K562 (cell line): ENCODE measurements around the gene FEN1. TPM values are rescaled to one million over a fixed set of nuclear protein-coding genes. Genes with fewer than 3 reads are reported as not detected.

ENCODE experiments used
- HMG20A ChIP-seq: fragments of 450-650 bp; formaldehyde crosslinking; conservative IDR thresholded peaks from 2 replicates; pipeline ENCODE4 v1.4.0; 2020; ENCODE audit warnings: mild to moderate bottlenecking, mixed read lengths
- KDM2B ChIP-seq: fragments of 250-450 bp; sonication (Bioruptor Pico); IDR thresholded peaks from 2 replicates; pipeline ENCODE4 v1.8.0; 2021; ENCODE audit warnings: mild to moderate bottlenecking, moderate library complexity
- MEF2A ChIP-seq: IDR thresholded peaks from 2 replicates; pipeline ENCODE4 v1.6.1; 2011; ENCODE audit warnings: low read depth, mild to moderate bottlenecking, low read length, moderate library complexity; ENCODE audit not compliant: control insufficient read depth
- NFYB ChIP-seq: IDR thresholded peaks from 2 replicates; pipeline ENCODE4 v1.6.1; 2011; ENCODE audit warnings: mild to moderate bottlenecking, moderate library complexity; ENCODE audit not compliant: insufficient read length; ENCODE audit errors: extremely low read depth
- TSC22D4 ChIP-seq: fragments of 450-650 bp; IDR thresholded peaks from 2 replicates; pipeline ENCODE4 v1.6.1; 2016; ENCODE audit warnings: missing genetic modification characterization, missing biosample characterization, control low read depth
- ZNF140 ChIP-seq: fragments of 250-450 bp; sonication (Bioruptor Pico); IDR thresholded peaks from 2 replicates; pipeline ENCODE4 v1.8.0; 2021; ENCODE audit warnings: moderate library complexity, mild to moderate bottlenecking, inconsistent platforms
- ZNF583 ChIP-seq: fragments of 250-450 bp; sonication (Bioruptor Pico); IDR thresholded peaks from 2 replicates; pipeline ENCODE4 v1.4.0; 2020
- polyA plus RNA-seq, 8 experiments: library from polyadenylated mRNA; depleted of rRNA in 4 of 8; stranded (reverse) in 5 of 8; unstranded in 3 of 8; fragments of >200 nt; fragmentation: Nextera tagmentation in 2 of 8; fragmentation: Illumina TruSeq in 1 of 8; extraction: Ambion mirVana in 2 of 8; extraction: Trizol in 1 of 8; gene quantifications; 2 replicates each; pipeline versions ENCODE4 v1.2.1 to v1.2.3, GENCODE V29; 2011 to 2014; ENCODE audit warnings: inconsistent platforms in 1 of 8, missing spikeins in 1 of 8
- total RNA-seq, 7 experiments: library from RNA; depleted of rRNA in 6 of 7; stranded (reverse); fragments of >200 nt in 6 of 7; fragmentation: Illumina TruSeq in 2 of 7; extraction: Trizol in 2 of 7; gene quantifications; 2 replicates each; pipeline versions ENCODE4 v1.2.1 to v1.2.3, GENCODE V29; 2011 to 2021; ENCODE audit warnings: low replicate concordance in 1 of 7
- TF ChIP-seq, protein P1 (sequence below): sonication (generic); formaldehyde crosslinking; IDR thresholded peaks from 2 replicates; pipeline ENCODE4 v1.9.0; 2022; ENCODE audit warnings: mild to moderate bottlenecking, missing genetic modification reagents
- TF ChIP-seq, protein P2 (sequence below): fragments of 450-650 bp; IDR thresholded peaks from 2 replicates; pipeline ENCODE4 v1.6.1; 2016; ENCODE audit warnings: mild to moderate bottlenecking, moderate library complexity
- TF ChIP-seq, protein P3 (sequence below): fragments of 450-650 bp; formaldehyde crosslinking; IDR thresholded peaks from 2 replicates; pipeline ENCODE4 v1.4.0; 2020; ENCODE audit warnings: mild to moderate bottlenecking, moderate library complexity

The FEN1 gene
- total and polyA plus RNA-seq, 9 of the 15 experiments (the other 6 are each of a cell fraction or from before 2014, with no cell fraction given): 58.1 to 156 (median 137) TPM

DNA sequence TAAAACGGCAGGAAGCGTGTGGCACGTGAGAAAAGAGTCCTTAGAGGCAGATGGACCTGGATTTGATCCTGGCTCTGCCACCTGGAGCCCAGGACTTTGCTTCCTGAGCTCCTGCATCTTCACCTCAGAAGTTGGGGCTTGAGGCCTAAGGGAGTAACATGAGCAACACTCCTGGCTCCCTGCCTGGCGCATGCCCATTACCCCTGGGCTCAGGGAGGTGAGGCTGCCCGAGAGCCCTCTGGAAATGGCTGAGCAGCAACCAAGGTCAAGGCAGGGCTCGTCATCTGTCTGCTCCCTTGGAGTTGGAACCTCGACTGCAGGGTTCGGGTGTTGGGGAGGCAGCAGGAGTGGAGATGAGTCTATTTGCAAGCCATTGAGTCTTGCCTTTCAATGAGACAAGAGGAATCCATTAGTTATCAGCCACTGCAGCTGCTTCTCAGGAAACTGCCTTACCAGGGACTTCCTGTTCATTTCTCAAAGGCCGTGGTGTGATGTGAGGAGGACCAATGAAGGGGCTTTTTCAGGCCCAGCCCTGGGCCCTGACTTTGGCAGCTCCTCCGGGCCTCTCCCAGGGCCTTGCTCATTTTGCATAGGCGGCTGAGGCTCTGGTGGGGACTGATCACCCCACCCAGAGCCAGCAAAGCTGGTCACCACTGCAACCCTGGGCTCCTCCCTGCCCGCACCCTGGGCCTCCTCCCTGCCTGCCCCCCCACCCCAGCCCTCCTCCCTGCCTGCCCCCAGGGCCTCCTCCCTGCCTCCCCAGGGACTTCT is 41.8 kb downstream of the FEN1 start (continued):
- TF ChIP-seq ZNF583 (CRISPR knock-in tag) (no peak), HMG20A (CRISPR knock-in tag) (no peak), TSC22D4 (tag) (no peak), MEF2A (no peak), NFYB (no peak), ZNF140 (CRISPR knock-in tag) (no peak), KDM2B (CRISPR knock-in tag) (no peak)
- TF ChIP-seq, protein P1, sequence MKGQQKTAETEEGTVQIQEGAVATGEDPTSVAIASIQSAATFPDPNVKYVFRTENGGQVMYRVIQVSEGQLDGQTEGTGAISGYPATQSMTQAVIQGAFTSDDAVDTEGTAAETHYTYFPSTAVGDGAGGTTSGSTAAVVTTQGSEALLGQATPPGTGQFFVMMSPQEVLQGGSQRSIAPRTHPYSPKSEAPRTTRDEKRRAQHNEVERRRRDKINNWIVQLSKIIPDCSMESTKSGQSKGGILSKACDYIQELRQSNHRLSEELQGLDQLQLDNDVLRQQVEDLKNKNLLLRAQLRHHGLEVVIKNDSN (CRISPR knock-in tag): no peak
- TF ChIP-seq, protein P2, sequence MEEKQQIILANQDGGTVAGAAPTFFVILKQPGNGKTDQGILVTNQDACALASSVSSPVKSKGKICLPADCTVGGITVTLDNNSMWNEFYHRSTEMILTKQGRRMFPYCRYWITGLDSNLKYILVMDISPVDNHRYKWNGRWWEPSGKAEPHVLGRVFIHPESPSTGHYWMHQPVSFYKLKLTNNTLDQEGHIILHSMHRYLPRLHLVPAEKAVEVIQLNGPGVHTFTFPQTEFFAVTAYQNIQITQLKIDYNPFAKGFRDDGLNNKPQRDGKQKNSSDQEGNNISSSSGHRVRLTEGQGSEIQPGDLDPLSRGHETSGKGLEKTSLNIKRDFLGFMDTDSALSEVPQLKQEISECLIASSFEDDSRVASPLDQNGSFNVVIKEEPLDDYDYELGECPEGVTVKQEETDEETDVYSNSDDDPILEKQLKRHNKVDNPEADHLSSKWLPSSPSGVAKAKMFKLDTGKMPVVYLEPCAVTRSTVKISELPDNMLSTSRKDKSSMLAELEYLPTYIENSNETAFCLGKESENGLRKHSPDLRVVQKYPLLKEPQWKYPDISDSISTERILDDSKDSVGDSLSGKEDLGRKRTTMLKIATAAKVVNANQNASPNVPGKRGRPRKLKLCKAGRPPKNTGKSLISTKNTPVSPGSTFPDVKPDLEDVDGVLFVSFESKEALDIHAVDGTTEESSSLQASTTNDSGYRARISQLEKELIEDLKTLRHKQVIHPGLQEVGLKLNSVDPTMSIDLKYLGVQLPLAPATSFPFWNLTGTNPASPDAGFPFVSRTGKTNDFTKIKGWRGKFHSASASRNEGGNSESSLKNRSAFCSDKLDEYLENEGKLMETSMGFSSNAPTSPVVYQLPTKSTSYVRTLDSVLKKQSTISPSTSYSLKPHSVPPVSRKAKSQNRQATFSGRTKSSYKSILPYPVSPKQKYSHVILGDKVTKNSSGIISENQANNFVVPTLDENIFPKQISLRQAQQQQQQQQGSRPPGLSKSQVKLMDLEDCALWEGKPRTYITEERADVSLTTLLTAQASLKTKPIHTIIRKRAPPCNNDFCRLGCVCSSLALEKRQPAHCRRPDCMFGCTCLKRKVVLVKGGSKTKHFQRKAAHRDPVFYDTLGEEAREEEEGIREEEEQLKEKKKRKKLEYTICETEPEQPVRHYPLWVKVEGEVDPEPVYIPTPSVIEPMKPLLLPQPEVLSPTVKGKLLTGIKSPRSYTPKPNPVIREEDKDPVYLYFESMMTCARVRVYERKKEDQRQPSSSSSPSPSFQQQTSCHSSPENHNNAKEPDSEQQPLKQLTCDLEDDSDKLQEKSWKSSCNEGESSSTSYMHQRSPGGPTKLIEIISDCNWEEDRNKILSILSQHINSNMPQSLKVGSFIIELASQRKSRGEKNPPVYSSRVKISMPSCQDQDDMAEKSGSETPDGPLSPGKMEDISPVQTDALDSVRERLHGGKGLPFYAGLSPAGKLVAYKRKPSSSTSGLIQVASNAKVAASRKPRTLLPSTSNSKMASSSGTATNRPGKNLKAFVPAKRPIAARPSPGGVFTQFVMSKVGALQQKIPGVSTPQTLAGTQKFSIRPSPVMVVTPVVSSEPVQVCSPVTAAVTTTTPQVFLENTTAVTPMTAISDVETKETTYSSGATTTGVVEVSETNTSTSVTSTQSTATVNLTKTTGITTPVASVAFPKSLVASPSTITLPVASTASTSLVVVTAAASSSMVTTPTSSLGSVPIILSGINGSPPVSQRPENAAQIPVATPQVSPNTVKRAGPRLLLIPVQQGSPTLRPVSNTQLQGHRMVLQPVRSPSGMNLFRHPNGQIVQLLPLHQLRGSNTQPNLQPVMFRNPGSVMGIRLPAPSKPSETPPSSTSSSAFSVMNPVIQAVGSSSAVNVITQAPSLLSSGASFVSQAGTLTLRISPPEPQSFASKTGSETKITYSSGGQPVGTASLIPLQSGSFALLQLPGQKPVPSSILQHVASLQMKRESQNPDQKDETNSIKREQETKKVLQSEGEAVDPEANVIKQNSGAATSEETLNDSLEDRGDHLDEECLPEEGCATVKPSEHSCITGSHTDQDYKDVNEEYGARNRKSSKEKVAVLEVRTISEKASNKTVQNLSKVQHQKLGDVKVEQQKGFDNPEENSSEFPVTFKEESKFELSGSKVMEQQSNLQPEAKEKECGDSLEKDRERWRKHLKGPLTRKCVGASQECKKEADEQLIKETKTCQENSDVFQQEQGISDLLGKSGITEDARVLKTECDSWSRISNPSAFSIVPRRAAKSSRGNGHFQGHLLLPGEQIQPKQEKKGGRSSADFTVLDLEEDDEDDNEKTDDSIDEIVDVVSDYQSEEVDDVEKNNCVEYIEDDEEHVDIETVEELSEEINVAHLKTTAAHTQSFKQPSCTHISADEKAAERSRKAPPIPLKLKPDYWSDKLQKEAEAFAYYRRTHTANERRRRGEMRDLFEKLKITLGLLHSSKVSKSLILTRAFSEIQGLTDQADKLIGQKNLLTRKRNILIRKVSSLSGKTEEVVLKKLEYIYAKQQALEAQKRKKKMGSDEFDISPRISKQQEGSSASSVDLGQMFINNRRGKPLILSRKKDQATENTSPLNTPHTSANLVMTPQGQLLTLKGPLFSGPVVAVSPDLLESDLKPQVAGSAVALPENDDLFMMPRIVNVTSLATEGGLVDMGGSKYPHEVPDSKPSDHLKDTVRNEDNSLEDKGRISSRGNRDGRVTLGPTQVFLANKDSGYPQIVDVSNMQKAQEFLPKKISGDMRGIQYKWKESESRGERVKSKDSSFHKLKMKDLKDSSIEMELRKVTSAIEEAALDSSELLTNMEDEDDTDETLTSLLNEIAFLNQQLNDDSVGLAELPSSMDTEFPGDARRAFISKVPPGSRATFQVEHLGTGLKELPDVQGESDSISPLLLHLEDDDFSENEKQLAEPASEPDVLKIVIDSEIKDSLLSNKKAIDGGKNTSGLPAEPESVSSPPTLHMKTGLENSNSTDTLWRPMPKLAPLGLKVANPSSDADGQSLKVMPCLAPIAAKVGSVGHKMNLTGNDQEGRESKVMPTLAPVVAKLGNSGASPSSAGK: peak; percentile 77
- TF ChIP-seq, protein P3, sequence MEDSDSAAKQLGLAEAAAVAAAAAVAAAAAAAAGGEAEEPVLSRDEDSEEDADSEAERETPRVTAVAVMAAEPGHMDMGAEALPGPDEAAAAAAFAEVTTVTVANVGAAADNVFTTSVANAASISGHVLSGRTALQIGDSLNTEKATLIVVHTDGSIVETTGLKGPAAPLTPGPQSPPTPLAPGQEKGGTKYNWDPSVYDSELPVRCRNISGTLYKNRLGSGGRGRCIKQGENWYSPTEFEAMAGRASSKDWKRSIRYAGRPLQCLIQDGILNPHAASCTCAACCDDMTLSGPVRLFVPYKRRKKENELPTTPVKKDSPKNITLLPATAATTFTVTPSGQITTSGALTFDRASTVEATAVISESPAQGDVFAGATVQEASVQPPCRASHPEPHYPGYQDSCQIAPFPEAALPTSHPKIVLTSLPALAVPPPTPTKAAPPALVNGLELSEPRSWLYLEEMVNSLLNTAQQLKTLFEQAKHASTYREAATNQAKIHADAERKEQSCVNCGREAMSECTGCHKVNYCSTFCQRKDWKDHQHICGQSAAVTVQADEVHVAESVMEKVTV (CRISPR knock-in tag): no peak
